PFSK-1 (cell line): ENCODE data around the gene LYSMD3.

Experiments
- POLR2AphosphoS5 ChIP-seq: IDR thresholded peaks from 2 replicates; pipeline ENCODE4 v1.6.1; 2012; ENCODE audit warnings: low read depth, mild to moderate bottlenecking, control low read depth, low read length, moderate library complexity
- REST ChIP-seq, 2 experiments: IDR thresholded peaks; 2 replicates each; pipeline versions ENCODE4 v1.6.1 to v1.8.0; 2011 to 2012; ENCODE audit warnings: low read depth in 2 of 2, low read length in 2 of 2, control low read depth in 1 of 2, inconsistent platforms in 1 of 2, mild to moderate bottlenecking in 1 of 2, moderate library complexity in 1 of 2; ENCODE audit not compliant: insufficient read depth in 1 of 2
- SIN3A ChIP-seq: IDR thresholded peaks from 2 replicates; pipeline ENCODE4 v1.6.1; 2012; ENCODE audit warnings: mild to moderate bottlenecking, low read length, moderate library complexity, borderline replicate concordance; ENCODE audit not compliant: insufficient read depth
- TAF1 ChIP-seq: IDR thresholded peaks from 2 replicates; pipeline ENCODE4 v1.6.1; 2012; ENCODE audit warnings: low read length, control low read depth, borderline replicate concordance; ENCODE audit not compliant: insufficient read depth

- TF ChIP-seq TAF1 (no peak), POLR2AphosphoS5 (no peak), SIN3A (no peak), REST (IDR thresholded peaks at IDR 0.05; ENCODE audit: insufficient read depth in 1 of 2, low read depth in 2 of 2, low read length in 2 of 2) (no peak)
Measured at GRCh38 chr5:90549223-90549622, 19.8 kb upstream of the LYSMD3 start.
